ENCODE data around the gene GYPC.
"Not testable (repeated sequence)": the region's sequence is repeated elsewhere in the genome, so short reads cannot be mapped to it uniquely, and the experiment has no call there.

Gene GYPC

DNA sequence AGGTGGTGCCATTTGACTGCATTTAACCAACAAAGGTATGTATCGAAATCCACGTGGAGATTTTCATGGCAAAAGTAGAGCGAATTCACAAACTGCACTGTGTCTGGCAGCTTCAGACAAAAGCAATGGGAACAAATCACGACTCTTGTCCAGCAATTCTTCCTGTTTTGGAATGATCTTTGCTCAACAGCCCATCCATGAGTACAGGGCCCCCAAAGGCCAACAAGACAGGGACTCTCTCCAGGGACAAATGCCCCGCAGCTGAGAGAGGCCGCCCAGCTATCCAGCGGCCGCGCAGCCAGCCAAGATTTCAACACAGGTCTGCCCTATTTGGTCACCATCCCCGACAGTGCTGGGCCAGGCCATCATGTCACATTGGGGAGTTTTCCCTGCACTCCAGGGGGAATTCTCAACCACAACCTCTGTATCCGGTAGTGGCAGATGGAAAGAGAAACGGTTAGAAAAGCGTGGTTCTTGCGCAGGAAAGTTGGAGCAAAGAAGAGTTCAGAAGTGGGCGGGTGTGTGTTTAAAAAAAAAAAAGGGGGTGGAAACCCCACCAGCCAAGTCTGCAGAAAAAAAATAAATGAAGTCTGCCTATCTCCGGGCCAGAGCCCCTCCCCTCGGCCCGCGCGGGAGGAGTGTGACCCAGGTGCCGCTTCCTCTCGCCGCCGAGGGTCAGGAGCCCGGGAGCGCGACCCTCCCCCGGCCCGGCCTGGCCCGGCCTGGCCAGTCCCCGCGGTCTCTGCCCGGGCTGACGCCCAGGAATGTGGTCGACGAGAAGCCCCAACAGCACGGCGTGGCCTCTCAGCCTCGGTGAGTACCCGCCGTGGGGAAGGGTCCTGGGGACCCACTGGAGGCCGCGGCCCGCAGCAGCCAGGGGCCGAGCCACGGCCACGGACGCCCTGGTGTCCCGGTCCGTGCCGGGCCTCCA lies at the start of gene GYPC:
Gene GYPC, plus strand, starts transcription at position 659 of the 931 bp plus-strand sequence. Its CDS starts 106 bp downstream, at position 765.
- DNase-seq, result no peak

DNA sequence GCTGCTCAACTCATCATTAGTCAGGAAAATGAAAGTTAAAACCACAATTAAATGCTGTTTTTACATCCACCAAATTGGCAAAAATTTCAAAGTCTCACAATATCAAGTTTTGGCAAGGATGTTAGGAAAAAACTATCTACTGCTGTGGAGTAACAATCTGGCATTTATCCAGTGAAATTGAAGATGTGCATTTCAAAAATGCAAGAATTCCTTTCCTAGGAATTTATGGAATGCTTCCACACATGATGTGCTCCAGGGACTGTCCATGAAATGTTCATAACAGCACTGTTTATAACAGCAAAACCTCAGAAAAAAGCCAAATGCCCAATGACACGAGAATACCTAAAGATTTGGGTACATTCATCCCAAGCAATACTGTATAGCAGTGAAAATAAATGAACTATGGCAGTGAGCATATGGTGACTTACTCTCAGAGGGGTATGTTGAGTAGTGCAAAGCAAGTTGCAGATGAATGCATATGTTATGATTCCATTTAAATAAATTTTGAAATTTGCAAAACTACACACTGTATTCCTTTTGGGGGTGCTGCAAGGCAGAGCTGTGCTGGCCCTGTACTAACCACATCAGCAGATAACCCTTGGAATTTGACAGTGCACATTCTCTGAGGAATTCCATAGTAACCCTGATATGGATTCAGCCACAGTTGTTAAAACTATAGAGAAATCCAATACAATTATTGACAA lies 41.3 kb upstream of the GYPC start:
- no peak for DNase-seq

DNA sequence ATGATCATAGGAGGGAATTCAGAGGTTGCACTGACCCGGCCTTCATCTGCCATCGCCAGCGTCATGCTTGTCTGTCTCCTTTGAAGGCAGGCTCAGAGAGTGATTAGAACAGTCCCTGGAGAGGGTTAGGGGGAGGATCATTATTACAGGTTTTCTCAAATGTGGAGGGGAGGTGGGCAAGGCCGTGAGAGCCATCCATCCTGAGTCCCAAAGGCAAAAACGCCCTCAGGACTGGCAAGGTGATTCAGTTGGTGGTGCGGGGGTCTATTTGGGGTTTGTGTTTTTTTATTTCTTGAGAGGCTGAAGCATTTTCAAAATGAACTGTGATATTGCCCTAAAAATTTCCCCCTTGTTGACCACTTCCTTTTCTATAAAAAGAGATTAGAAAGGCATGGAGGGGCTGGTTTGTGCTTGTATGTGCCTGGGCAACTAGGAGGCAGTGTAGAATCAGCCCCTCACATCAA lies 39.3 kb upstream of the GYPC start:
- DNase-seq, result no peak

DNA sequence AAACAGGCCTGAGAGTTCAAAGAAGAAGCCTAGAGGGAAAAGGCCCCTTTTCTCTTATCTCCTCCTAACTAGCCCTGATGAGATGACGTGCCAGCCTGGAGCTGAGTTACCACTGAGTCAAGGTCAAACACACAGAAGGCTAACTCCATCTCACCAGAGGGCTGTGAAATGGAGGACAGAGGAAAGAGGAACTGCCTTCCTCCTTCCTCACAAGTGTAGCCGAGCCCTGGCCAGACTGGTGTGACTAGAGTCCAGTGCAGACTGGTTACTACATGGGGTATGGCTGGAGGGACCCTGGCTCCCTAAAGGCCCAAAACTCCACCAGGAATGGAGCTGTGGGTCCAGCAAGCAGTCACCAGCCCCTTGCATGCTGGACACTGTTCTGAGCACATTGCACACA lies 35.7 kb upstream of the GYPC start:
- DNase-seq, result no peak

- DNase-seq, result no peak
Observed at GRCh38 chr2:126623000-126623399, 33.0 kb upstream of the GYPC start.

DNA sequence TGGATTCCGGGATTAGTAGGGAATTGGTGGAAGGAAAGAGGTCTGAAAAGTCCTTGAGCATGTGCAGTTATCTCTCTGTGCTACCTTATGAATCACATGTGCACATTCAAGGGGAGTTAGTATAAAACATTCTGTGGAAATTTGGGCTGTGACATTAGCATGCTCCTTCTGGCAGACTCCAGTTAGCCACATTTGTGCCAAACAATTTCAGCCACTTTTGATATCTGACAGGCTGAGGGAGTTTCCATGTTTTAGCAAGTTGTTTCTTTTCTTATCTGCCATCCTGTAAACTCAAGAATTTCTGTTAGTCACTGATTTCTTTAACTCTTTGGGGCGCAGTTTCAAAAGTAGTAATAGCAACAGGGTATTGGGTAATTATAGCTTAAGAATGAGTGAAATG lies 28.3 kb upstream of the GYPC start:
- DNase-seq, result no peak

DNA sequence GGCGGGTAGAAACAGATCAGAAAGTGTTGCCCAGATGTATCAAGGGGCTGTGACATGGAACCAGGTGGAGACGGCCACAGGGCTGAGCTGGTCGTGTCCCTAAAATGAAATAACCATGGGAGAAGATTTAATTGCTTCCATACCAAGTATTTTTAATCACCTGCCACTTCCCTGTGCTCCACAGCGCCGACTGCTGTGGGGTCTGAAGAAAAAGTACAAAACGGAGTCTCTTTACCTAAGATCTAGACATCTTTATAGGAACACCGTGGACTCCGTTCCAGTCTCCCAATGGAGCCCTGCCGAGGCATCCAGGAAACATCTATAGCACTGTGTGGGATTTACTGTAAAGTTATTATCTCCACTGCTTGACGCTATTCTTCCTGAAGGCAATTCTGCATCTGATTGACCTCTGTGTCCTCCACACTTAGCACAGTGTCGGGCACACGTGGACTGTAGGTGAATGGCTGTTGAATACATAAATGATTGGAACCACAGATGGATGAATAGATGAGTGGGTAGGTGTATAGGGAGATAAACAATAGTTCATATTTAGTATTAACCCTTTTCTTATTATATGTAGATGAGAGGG lies 21.6 kb upstream of the GYPC start:
- DNase-seq, result no peak

DNA sequence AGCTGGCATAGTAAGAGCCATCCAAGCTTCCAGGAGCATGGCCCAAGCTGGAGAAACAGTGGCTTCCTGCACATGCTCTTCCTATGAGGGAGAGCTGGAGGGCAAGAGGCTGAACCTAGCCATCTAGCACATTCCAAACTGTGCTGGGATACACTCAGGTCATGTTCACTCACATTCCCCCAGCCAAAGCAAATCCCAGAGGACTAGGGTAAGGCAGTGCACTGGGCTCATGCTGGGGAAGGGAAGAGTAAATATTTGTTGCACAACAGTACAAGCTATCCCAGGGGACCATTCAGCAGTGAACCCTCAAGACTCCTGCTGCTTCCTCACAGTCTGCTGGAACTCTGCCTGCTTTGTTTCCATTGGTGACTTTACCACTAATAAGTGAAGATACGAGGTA lies 20.7 kb upstream of the GYPC start:
- no peak for DNase-seq

GRCh38 chr2:126635736-126636135 lies 20.2 kb upstream of the GYPC start:
- DNase-seq, result no peak

GRCh38 chr2:126637386-126637785 lies 18.6 kb upstream of the GYPC start:
- no peak for DNase-seq

DNA sequence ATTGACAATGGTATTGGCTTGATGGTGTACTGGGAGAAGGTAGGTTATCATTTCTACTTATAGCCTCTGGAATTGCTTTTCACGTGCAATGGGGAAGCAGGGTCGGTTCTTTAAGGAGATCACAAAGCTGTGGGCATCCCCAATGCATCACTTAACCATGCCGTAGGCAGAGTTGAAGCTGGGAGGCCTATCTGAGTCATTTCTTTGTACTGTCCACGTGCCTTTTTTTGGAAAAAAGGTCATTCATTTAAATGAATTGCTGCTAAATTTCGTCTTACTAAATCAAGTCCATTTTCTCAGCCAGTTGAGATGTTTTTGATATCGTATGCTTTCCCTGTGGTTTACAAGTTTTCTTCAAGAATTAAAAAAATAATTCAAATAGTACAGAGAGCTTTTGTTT lies 17.2 kb upstream of the GYPC start:
- DNase-seq, result no peak

- no peak for DNase-seq
Observed at GRCh38 chr2:126639276-126639675, 16.7 kb upstream of the GYPC start.

DNA sequence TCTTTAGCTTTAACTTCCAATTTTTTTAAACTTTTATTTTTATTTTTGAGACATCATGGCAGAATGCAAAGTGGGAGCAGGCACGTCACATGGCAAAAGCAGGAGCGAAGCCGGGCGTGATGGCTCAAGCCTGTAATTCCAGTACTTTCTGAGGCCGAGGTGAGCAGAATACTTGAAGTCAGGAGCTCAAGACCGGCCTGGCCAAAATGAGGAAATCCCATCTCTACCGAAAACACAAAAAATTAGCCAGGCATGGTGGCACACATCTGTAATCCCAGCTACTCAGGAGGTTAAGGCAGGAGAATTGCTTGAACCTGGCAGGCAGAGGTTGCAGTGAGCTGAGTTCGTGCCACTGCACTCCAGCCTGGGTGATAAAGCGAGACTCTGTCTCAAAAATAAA lies 14.7 kb upstream of the GYPC start:
- not testable (repeated sequence) for DNase-seq

- DNase-seq, result no peak
Observed at GRCh38 chr2:126642031-126642430, 13.9 kb upstream of the GYPC start.

DNA sequence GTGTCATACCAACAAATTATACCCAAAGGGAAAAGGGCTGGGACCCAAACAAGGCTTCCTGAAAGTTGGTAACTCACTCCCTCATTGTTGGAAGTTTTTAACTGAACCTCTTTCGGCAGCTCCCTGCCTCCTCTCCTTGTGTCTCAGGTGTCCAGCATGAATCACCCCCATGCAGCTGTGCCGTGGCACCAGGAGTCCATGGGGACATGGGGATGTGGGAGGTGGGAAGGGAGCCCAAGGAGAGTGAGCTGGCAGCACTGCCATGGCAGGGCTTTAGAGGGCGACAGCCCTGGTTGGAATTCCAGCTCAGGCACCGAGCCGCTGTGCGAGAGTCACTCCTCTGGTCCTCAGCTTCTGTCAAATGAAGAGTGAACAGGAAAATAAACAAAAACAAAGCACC lies 12.5 kb upstream of the GYPC start:
- no peak for DNase-seq

DNA sequence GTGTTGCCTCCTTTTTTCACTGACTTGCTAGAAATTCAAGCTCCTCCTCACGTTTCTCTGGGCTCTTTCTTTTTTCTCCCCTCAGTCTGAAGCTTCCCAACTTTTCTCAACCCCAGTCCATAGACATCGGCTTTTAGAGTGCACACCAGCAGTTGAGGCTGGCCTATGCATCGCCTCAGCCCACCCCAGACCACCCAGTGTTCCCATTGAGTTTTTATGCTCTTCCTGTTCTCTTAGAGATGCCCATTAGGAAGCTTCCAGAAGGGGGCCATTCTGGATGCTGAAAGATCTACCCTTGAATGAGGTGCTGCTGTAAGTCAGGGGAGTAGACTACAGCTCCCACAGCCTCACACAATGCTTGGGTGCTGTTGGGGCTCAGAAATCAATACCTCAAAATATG lies 12.0 kb upstream of the GYPC start:
- no peak for DNase-seq

GRCh38 chr2:126644630-126645191 lies 11.2 kb upstream of the GYPC start:
- DNase-seq, result no peak

DNA sequence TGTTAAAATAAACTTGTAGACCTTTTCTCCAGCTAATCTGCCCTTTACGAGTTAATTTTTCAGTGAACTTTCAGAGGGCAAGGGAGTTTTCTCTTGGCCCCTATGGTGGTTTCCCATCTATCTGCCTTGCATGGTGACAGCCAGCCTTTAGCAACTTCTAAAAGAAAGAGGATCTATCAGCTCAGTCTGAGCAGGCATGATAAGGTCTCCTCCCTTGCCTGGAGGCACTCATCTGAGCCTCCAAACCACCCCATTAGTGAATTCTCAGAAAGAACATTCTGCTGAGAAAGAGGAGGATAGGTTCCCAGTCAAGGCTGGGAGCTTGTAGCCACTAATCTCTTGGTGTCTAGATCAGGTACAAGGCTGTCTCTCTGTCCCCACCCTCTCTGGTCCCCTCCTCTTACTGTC lies 10.7 kb upstream of the GYPC start:
- DNase-seq, result no peak

DNA sequence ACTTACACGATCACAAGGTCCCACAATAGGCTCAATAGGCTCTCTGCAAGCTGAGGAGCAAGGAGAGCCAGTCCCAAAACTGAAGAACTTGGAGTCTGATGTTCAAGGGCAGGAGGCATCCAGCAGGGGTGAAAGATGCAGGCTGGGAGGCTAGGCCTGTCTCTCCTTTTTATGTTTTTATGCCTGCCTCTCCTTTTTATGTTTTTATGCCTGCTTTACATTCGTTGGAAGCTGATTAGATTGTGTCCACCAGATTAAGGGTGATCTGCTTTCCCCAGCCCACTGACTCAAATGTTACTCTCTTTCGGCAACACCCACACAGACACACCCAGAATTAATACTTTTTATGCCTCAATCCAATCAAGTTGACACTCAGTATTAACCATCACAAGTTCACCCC lies 9.9 kb upstream of the GYPC start:
- DNase-seq, result no peak

DNA sequence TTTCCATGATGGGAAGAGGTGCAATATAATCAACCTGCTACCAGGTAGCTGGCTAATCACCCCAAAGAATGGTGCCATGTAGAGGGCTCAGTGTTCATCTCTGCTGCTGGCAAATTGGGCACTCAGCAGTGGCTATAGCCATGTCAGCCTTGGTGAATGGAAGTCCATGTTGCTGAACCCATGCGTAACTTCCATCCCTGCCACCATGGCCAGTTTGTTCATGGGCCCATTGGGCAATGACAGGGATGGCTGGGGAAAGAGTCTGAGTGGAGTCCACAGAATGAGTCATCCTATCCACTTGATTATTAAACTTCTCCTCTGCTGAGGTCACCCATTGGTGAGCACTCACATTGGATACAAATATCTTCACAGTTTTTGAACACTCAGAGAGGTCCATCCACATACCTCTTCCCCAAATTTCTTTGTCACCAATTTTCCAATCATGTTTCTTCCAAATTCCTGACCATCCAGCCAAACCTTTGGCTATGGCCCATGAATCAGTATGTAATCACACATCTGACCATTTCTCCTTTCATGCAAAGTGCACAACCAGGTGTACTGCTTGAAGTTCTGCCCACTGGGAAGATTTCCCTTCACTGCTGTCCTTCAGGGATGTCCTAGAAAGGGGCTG lies 8.1 kb upstream of the GYPC start:
- not testable (repeated sequence) for DNase-seq

DNA sequence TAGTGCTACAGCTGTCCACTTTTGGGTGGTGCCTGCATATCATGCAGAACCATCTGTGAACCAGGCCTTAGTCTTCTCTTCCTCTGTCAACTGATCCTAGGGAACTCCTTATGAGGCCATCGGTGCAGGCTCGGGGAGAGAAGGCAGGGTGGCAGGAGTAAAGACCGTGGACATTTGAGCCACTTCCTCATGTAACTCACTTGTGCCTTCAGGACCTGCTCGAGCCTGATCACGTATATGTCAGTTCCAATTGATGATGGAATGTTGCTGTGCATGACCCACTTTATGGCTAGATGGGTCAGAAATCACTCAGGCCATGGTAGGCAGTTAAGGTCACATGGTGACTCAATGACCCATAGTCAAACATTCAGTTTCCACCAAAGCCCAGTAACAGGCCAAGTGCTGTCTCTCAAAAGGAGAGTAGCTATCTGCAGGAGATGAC lies 7.6 kb upstream of the GYPC start:
- DNase-seq, result not testable (repeated sequence)

GRCh38 chr2:126649101-126649500 lies 6.9 kb upstream of the GYPC start:
- DNase-seq, result no peak

GRCh38 chr2:126650994-126651393 lies 5.0 kb upstream of the GYPC start:
- no peak for DNase-seq

Data from NCI-H2171 (cell line).